B cell (primary cell): ENCODE data around the gene TAF11.

Source experiments
- EZH2 ChIP-seq: IDR thresholded peaks from 2 replicates; pipeline ENCODE4 v1.6.1; 2012; ENCODE audit warnings: borderline replicate concordance, low read depth, mild to moderate bottlenecking, moderate library complexity, low read length; ENCODE audit not compliant: insufficient read depth, poor library complexity, severe bottlenecking
- TF ChIP-seq, protein P1 (sequence below): fragments of 200-600 bp; IDR thresholded peaks from one replicate; pipeline ENCODE4 v1.8.0; 2022; ENCODE audit warnings: antibody characterized with exemption, mild to moderate bottlenecking

DNA sequence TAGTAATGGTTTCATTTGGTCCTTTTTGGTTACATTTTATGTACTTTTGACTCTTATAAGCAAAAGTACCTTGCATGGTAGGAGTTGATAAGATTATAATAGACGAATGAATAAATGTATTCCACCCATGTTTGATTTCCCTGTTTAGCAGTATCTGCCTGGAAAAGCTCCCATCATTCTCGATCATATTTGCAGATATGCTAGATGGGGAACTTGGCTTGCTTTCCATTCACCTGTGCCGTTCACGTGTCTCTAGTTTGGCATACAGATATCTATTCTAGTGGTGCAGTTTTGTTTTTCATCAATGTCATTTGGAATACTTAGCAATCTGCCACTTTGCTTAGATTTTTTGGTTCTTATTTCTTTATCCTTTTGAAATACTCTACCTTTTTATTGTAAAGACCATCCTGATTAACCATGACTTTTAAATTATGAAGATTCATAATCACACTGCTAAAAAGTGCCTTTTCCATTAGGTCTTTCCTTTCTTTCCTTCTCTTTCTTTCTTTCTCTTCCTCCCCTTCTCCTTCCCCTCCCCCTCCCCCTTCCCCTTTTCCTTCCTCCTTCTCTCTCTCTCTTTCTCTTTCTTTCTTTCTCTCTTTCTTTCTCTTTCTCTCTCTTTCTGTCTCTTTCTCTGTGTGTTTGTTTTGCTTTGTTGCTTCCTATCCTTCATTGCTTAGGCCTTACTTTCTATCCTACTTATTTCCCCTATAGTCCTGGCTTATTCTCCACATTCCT is 41.6 kb upstream of the TAF11 start:
- TF ChIP-seq, protein P1, sequence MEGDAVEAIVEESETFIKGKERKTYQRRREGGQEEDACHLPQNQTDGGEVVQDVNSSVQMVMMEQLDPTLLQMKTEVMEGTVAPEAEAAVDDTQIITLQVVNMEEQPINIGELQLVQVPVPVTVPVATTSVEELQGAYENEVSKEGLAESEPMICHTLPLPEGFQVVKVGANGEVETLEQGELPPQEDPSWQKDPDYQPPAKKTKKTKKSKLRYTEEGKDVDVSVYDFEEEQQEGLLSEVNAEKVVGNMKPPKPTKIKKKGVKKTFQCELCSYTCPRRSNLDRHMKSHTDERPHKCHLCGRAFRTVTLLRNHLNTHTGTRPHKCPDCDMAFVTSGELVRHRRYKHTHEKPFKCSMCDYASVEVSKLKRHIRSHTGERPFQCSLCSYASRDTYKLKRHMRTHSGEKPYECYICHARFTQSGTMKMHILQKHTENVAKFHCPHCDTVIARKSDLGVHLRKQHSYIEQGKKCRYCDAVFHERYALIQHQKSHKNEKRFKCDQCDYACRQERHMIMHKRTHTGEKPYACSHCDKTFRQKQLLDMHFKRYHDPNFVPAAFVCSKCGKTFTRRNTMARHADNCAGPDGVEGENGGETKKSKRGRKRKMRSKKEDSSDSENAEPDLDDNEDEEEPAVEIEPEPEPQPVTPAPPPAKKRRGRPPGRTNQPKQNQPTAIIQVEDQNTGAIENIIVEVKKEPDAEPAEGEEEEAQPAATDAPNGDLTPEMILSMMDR, result no peak
- no peak for TF ChIP-seq EZH2
